GM18505 (cell line): ENCODE data around the gene CD6.
A peak's percentile ranks its signal among the peaks of the same experiment; 100 is the strongest.

Experiments
- ATAC-seq: cut with Tn5 transposase; IDR thresholded peaks from one replicate; pipeline ENCODE4 v1.9.1; 2021; ENCODE audit not compliant: unreplicated experiment
- POLR2A ChIP-seq: IDR thresholded peaks from 4 replicates; pipeline ENCODE4 v1.6.1; 2011; ENCODE audit warnings: borderline replicate concordance; ENCODE audit not compliant: insufficient read depth, insufficient read length; ENCODE audit errors: extremely low read depth

The CD6 gene

GRCh38 chr11:61037441-61038093 is 66.1 kb downstream of the CD6 start:
- TF ChIP-seq POLR2A, result no peak
- no peak for ATAC-seq

GRCh38 chr11:61039916-61040315 is 68.4 kb downstream of the CD6 start:
- TF ChIP-seq POLR2A, result no peak
- no peak for ATAC-seq

- peak; percentile 75 for TF ChIP-seq POLR2A
These were observed 70.5 kb downstream of the CD6 start for GRCh38 chr11:61041755-61042518.

DNA sequence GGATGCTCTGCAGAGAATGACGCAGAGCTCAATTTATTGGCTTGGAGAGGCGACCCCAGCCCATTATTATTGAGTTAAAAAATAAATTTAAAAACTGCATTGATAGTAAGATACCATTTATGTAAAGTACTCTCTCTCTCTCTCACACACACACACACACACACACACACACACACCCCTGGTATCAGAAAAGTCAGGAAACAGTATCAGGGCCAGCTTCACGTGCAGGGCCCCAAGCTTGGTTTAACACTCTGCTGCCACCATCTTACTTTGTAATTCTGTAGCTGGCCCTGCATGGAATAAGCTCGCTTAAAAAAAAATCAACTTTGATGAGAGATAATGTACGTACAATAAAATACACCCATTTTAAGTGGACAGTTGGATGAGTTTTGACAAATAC is 71.1 kb downstream of the CD6 start:
- no peak for TF ChIP-seq POLR2A
- no peak for ATAC-seq

More at GRCh38 chr11:61041755-61042518, 70.5 kb downstream of the CD6 start:
- peak; percentile 85 for ATAC-seq

DNA sequence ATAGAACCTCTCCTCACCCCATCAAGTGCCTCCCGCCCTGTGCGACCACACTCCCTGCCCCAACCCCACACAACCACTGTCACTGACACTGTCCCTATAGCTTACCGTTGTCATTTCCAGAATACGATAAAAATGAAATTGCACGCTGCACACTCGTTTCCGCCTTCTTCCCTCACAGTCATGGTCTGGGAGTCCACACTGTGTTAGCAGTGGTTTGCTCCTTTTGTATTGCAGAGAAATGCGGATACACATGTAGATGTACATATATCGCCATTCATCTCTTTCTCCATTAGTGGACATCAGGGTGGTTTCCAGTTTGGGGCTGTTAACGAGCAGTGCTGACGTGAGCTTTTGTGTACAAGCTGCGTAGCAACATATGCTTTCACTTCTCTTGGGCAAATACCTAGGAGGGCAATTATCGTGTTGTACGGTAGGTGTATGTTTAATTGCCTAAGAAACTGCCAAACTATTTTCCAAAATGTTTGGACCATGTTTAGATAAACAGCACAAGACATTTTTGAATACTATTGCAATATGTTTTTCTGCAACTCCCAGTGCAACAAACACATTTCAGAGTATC is 71.6 kb downstream of the CD6 start:
- peak; percentile 34 for TF ChIP-seq POLR2A
- ATAC-seq, result no peak

- ATAC-seq, result no peak
- TF ChIP-seq POLR2A, result no peak
These were observed 73.8 kb downstream of the CD6 start for GRCh38 chr11:61045271-61045670.

DNA sequence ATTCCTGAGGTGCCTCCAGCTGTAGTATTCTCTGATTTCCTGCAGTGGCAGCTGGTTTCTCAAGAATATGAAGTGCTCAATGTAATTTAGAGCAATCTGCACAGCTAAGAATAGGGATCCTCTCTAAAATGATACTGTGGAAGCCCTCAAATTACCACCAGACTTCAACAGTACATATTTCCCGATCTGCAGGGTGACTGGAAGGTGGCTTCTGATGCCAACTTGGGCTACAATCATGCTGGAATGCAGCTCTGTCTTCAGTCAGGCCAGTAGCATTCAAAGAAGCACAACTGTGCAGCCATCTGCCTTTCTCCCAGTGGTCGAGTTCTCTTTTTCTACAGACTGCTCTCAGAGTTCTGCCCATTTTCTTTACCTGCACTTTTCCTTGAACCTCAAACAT is 75.4 kb downstream of the CD6 start:
- no peak for TF ChIP-seq POLR2A
- ATAC-seq, result no peak

DNA sequence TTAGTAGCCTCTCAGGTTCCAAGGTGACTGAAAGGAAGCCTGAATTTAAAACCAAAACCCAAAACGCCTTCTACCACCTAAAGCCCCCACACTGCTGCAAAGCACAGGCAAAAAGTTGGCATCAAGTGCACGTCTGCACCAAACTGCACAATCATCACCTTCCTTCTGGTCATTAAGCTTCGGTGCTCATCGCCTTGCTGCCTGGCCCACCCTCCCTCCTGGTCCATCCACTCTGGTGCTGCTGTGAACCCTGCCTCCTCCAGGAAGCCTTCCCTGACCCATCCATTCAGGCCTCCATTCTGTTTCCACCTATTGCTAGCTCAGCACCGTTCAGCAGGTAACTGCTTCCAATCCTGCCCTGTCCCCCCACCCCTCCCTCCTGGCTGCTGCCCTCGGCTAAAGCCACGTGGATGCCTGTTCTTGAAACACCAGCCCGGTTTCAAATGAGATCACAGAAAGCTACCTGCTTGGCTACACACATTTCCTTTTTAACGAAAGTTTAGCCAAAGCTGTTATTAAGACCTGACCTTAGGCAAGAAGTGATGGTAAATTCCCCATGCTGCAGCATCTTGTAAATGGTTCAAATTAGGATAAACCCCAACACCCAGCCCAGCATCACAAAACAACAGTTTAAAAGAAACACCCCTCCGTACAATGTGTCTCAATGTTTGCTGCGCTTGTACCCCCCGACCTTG is 77.0 kb downstream of the CD6 start:
- no peak for TF ChIP-seq POLR2A
- no peak for ATAC-seq

GRCh38 chr11:61049063-61049377 is 77.5 kb downstream of the CD6 start:
- ATAC-seq, result no peak
- TF ChIP-seq POLR2A, result no peak

- ATAC-seq, result no peak
- no peak for TF ChIP-seq POLR2A
These were observed 78.4 kb downstream of the CD6 start for GRCh38 chr11:61049859-61050258.

DNA sequence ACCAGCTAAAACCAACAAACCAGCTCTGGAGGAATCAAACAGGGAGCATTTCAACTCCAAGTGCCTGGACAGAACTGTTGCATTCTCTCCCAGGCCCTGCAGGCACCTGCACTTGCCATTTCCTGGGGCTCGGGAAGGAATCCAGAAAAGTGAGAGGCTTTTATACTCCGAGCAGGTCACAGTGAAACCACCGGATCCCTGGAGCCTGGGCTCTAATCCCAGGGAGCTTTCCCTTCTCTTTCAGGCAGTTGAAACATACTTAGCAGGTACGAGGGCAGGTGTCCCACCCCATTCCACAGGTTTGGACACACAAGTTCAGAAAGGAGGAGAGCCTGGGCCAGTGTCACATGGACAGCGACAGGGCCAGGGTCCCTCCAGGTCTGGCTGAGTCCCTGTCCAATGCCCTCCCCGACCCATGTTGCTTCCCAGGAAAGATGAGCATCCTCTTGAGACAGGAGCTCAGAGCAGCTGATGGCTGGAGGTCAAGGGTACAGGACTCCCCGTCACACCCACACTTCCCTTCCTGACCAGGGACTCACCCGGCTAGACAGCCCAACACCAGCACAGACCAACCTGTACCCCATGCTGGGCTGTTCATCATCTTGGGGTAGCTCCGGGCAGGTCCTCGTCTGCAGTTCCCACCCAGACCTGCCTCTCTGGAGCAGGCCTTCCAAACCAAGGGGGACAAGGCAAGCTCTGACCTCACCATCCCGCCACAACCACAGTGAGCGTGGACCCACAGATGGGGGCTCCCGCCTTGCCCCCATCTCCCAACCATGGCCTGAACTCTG is 80.9 kb downstream of the CD6 start:
- ATAC-seq, result no peak
- no peak for TF ChIP-seq POLR2A

GRCh38 chr11:61053191-61053590 is 81.7 kb downstream of the CD6 start:
- no peak for TF ChIP-seq POLR2A
- no peak for ATAC-seq

DNA sequence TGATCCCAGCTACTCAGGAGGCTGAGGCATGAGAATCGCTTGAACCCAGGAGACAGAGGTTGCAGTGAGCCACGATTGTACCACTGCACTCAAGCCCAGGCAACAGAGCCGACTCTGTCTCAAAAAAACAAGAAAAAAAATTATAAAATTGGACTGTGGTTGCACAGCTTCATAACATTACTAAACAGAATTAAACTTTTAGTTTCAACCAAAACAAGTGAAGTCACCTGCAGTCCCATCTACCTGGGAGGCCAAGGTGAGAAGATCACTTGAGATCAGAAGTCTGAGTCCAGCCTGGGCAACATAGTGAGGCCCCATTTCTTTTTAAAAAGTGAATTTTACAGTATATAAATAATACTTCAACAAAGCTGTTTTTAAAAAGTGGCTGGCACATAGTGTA is 83.0 kb downstream of the CD6 start:
- no peak for TF ChIP-seq POLR2A
- no peak for ATAC-seq

DNA sequence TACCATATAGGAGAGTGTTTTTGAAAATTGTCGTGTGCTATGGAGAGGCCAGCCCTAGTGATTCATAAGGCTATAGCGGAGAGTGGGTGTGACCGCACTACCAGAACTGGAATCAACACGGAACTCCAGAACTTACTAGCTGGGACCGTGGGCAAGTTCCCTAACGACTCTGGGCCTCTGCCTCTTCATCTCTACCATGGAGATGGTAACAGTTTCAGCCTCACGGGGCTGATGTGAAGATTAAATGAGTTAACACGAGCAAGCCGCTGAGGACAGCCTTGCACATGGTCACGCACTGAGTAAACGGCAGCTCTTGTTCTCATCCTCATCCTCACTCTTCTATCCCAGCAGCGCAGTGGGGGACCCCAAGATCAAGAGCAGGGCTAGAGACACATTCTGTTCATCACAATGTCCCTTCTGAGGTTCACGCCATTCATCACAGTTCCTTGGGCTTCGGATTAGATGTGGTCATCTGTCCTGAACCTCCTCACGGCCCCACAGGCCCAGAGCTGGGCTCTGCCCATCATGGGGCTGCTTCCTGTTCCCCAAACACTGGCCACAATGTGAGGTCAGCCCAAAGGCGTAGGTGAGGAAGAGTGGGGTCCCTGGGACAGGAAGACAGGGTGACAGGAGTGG is 83.6 kb downstream of the CD6 start:
- no peak for TF ChIP-seq POLR2A
- no peak for ATAC-seq
